ENCODE measurements around the gene PPP1R12C. TPM values are rescaled to one million over a fixed set of nuclear protein-coding genes. Genes with fewer than 3 reads are reported as not detected.
"Not testable (repeated sequence)": the region's sequence is repeated elsewhere in the genome, so short reads cannot be mapped to it uniquely, and the experiment has no call there.

PPP1R12C gene
- total RNA-seq, 1 donor from 2014 or later: 130 TPM

DNA sequence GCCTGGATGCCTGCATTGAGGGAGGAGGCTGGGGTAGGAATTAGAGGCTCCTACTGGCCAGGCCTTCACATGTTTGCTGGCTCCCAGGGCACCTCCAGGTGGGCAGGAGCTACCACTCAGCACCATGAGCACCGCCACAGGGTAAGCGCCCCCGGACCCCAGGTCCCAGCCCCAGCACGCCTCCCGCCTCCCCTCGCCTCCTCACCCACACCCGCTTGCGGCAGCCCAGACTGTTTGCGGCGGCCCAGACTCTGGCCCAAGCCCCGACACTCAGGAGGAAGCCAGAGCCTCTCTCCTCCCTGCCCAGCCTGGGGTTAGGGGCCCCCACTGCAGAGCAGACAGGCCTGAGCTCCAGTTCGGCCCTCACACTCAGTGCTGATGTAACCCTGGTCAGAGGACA, 41.1 kb downstream of the PPP1R12C start:
- DNase-seq (ENCODE audit: low spot score): no peak

DNA sequence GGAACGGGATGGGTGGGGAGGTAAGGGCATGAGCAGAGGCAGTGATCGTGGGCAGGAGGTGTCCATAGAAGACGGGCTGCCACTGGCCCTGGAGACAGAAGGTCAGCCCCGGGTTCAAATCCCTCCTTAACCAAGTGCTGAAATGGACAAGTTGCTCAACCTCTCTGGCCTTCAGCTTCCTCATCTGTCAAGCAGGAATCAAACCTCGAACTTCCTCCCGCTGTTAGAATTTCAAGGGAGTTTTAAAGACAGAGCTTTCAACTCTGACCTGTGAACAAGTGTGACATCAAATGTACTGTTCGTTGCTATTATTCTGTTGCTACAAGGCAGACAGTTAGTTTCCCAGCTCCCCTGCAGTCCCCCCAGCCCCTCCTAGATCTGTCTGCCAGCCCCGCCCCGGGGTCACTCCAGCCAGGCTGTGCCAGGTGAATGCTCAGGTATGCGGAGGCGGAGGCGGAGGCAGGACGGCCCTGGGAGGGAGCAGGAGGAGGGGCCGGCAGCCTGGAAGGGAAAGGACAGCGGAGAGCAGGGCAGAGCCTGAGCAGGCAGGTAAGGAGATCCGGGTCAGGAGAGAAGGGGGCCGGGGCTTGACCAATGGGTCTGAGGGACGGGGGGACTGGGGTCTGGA, 42.0 kb downstream of the PPP1R12C start, which contains the start of gene EPS8L1:
Gene EPS8L1, plus strand, starts transcription at position 499 of the 628 bp plus-strand sequence. CDS start 576 bp downstream, outside the sequence.
- DNase-seq (ENCODE audit: low spot score): no peak

DNA sequence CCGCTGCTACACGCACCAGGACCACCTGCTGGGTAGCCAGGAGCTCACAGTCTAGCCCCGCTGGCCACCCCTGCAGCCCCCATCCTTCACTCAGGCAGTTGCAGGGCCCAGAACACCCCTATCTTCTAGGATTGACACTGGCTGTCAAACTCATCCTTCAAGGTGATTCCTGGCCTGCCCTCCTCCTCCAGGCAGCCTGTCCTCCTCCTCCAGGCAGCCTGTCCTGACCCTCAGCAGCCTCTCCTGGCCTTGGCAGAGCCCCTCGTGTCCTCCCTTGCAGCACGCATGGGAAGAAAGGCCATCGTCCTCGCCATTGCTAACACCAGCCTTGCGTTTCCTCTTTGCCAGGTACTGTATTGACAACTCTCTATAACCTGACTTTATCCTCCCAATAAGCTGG, 45.5 kb downstream of the PPP1R12C start:
- DNase-seq (ENCODE audit: low spot score): no peak

DNA sequence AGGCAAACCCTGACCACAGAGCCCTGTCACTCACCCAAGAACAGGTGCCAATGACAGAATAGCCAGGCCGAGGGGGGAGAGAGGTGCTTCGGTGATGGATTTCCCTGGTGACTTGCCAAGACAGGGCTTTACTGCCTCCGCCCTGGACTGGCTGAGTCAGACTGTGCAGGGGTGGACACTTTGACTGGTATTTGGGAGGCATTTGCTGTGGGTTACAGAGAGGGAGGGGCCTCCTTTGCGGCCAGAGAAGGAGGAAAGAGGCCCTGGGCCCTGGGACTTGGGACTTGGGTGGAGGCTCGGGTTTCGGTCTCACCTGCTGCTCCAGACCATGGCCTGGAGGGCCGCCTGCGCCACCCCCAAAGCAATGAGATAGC, 46.3 kb downstream of the PPP1R12C start:
- no peak for DNase-seq (ENCODE audit: low spot score)

DNA sequence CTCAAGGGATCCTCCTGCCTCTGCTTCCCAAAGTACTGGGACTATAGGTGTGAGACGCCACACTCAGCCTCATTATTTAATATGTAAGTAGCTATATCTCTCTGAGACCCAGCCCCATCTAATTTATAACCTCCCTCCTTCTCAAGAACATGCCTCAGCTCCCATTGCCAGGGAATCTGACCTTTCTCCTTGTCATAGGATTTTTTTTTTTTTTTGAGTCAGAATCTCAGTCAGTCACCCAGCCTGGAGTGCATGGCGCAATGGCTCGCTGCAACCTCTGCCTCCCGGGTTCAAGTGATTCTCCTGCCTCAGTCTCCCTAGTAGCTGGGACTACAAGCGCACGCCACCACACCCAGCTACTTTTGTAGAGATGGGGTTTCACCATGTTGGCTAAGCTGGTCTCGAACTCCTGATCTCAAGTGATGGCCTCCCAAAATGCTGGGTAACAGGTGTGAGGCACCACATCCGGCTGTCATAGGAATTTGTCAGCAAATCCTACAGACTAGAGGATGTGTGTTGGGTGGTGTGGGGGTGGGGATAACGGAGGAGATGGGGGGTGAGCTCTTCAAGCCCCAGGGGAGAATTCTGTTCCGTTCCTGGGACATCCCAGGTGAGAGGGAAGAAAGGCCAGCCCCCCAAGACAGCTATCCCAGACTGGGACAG, 46.8 kb downstream of the PPP1R12C start:
- DNase-seq (ENCODE audit: low spot score): no peak

DNA sequence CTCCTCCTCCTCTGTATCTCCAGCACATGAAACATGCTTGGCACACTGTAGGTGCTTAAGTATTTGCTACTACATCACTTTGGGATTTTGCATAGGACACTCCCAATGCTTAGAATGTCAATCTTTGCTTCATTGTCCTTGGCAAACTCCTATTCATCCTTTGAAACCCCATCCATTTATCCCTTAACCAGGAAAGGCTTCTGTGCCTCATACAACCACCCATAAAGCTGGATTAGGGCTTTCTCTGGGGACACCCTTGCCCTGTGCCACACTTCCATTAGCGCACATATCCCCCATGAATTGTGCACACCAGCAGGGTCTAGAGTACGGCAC, 47.6 kb downstream of the PPP1R12C start:
- DNase-seq (ENCODE audit: low spot score): no peak

DNA sequence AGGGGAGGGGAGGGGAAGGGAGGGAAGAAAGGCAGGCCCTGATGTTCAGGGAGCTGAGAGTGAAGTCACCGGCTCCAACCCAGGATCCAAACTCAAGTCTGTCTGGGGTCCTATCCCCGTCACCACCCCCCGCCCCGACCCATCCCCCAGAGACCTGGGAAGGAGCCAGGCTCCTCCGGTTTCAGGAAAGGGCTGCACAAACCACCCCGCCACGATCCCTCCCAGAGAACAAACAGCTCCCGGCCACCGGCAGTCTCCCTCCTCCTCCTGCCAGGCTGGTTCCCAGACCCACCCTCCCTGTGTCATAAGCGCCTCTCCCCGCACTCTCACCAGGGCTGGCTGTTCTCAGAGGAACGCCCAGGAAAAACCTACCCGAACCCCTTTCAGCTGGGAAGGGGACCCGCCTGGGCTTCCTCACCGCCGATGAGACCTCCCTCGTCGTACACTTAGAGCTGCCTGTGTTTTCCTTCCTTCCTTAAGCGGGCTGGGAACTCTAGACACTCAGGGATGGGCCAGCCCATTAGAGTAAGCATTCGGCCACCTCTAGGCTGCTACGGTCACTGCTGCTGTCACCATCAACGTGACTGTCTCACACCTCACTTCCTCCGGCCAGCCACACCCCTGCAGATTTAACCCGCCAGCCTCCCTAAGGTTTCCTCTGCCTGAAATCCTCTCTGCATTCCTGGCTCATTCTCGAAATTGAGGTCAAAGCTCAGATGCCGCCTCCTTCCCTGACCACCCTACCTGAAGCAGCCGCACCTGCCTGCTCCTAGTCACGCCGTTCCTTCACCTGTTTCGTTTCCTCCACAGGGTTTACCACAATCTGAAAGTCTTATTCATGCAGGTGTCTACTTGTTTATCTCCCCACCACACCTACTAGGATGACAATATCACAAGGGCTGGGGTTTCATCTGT, 48.2 kb downstream of the PPP1R12C start:
- DNase-seq (ENCODE audit: low spot score): no peak

DNA sequence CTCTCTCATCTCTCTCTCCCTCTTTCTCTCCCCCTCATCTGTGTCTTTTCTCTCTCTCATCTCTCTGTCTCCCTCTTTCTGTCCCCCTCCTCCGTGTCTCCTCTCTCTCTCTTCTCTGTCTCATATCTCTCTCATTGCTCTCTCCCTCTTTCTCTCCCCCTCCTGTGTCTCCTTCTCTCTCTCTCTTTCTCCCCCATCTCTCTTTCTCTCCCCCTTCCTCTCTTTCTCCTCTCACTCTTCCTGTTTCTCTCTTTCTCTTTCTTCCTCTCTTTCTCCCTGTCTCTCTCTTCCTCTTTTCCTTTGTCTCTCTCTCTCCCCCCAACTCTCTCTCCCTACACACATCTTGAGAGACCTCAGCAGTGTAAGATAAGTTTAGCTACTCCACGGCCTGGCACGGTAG, 49.6 kb downstream of the PPP1R12C start:
- no peak for DNase-seq (ENCODE audit: low spot score)

DNA sequence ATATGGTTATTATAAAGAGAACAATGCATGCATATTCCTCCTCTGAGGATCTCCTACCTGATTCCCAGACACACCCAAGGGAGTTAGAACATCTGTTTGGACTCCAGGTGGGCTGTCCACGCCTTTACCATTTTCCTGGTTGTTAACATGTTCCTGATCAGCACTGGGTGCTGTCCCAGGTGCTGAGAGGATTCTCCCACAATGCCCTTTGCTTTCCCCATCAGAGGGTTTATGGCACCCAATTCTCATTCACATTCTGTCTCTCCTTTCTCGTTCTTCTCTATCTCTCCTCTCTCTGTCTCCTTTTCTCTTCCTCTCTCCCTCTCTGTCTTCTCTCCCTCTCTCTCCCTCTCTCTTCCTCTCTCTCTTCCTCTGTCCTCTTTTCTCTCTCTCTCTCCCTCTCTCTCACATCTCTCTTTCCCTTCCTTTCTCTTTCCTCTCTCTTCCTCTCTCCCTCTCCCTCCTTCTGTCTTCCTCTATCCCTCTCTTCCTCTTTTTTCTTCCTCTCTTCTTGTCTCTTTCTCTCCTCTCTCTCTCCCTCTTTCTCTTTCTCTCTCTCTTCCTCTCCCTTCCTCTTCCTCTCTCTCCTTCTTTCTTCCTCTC, 51.2 kb downstream of the PPP1R12C start:
- no peak for DNase-seq (ENCODE audit: low spot score)

DNA sequence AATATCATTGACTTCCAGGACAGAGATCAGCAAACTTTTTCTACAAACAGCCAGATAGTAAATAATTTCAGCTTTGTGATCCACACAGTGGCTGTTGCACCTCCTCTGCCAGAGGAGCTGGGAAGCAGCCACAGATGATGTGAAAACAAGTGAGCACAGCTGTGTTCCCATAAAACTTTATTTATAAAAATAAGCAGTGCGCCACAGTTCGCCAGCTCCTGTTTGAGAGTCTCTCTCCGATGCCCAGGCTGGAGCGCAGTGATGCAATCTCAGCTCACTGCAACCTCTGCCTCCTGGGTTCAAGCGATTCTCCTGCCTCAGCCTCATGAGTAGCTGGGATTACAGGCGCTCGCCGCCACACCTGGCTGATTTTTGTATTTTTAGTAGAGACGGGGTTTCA, 51.9 kb downstream of the PPP1R12C start:
- not testable (repeated sequence) for DNase-seq (ENCODE audit: low spot score)

DNA sequence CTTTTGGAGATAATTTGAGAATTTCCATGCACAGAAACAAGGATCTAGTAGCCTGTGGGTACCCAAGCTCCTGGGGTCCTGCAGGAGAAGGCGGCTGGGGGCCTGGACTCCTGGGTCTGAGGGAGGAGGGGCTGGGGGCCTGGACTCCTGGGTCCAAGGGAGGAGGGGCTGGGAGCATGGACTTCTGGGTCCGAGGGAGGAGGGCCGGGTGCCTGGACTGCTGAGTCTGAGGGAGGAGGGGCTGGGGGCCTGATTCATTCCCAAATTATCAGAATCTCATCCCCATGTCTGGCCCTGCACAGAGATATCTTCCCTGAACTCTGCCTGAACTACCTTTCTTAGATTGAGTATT, 54.0 kb downstream of the PPP1R12C start:
- DNase-seq (ENCODE audit: low spot score): no peak

DNA sequence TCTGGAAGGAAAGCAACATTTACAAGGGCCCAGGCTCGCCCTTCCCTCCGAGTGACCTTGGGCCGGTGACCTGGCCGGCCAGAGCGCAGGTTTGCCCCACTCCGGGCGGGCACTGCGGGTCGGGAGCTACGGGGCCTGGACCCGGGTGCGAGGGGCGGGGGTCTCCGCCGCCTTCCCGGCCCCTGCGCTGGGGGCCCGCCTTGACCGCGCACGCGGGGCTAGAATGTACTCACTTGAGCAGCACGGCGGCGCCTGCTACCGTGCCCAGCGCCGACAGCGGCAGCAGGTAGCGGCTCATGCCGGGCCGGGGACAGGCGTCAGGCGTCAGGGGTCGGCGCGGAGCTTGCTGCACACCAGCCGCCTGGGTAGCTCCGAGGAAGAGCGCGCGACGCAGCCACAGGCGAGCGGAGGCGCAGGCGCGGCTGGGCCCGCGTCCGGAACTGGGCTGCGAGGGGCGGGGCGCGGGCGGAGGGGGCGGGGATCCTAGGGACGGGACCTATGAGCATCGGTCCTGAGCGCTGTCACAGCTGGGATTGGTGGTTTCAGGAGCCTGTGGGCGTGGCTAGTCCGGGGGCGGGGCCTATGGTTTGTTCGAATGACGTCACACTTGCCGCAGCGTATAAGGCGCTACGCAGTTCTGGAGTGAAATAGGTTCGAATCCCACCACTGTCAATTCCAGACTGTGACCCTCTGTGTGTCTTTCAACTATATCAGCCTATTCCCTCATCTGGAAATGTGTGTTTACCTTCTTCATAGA, 54.5 kb downstream of the PPP1R12C start, which contains the start of gene RDH13:
Gene RDH13, minus strand, starts transcription at position 414 of the 757 bp plus-strand sequence. Its CDS starts 116 bp downstream, at position 298.
- peak; percentile 98 for DNase-seq (ENCODE audit: low spot score)

DNA sequence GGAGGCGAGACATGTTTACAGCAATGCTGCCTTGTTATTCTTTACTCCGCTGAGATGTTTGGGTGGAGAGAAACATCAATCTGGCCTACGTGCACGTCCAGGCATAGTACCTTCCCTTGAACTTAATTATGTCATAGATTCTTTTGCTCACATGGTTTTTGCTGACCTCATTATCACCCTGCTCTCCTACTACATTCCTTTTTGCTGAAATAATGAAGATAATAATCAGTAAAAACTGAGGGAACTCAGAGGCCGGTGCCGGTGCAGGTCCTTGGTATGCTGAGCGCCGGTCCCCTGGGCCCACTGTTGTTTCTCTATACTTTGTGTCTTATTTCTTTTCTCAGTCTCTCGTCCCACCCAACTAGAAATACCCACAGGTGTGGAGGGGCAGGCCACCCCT, 57.1 kb downstream of the PPP1R12C start:
- DNase-seq (ENCODE audit: low spot score): not testable (repeated sequence)

DNA sequence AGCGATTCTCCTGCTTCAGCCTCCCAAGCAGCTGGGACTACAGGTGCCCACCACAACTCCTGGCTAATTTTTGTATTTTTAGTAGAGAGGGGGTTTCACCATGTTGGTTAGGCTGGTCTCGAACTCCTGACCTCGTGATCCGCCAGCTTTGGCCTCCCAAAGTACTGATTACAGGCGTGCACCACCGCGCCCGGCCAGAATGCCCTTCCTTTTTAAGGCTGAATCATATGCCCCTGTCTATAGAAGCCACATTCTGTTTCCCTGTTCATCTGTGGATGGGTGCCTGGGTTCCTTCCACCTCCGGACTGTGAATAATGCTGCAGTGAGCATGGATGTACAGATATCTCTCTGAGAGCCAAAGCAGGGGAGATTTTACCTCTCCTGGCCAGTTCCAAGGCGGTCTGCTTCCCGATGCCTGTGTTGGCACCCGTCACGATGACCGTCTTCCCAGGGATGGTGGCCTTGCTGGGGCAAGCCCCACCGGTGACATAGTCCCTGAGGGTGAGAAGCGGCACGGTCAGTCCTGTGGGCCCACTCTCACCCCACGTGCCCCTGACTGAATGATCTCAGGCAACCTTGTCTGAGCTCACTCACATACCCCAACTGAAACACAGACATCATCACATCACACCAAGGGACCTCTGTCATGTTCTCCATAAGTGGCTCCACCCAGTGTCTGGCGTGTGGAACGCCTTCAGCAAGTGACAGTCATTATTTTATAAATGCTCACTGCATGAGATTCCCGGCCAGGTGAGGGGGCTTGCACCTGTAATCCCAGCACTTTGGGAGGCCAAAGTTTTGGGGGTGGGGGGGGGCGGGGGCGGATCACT, 58.4 kb downstream of the PPP1R12C start:
- no peak for DNase-seq (ENCODE audit: low spot score)

DNA sequence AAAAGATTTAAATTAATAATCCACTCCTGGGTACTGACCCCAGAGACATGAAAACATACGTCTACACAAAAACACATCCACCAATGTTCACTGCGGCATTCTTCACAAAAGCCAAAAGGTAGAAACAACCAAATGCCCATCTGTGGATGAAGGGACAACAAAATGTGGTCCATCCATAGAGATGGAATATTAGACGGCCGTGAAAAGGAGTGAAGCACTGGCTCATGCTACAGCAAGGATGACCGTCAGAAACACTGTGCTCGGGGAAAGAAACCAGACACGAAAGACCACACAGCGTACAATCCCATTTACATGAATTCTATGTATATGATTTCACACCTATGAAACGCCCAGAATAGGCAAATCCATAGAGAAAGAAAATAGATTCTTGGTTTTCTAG, 60.6 kb downstream of the PPP1R12C start:
- no peak for DNase-seq (ENCODE audit: low spot score)

DNA sequence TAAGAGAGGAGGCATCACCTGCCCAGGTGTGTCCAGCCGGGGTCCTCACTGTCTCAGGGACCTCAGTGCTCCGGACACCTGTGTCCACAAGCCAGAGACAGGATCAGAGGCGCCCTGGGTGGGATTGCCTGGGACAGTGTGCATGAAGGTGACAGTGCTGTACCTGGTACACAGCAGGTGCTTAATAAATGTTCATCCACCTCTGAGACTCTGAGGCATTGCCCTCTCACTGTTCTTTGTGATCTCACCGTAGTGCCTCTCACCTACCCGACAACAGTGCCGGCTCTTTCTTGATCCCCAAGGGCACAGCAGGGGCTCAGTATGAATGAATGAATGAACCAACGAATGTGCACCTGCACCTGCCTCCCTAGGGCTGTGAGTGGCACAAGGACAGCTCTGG, 63.7 kb downstream of the PPP1R12C start:
- DNase-seq (ENCODE audit: low spot score): no peak

DNA sequence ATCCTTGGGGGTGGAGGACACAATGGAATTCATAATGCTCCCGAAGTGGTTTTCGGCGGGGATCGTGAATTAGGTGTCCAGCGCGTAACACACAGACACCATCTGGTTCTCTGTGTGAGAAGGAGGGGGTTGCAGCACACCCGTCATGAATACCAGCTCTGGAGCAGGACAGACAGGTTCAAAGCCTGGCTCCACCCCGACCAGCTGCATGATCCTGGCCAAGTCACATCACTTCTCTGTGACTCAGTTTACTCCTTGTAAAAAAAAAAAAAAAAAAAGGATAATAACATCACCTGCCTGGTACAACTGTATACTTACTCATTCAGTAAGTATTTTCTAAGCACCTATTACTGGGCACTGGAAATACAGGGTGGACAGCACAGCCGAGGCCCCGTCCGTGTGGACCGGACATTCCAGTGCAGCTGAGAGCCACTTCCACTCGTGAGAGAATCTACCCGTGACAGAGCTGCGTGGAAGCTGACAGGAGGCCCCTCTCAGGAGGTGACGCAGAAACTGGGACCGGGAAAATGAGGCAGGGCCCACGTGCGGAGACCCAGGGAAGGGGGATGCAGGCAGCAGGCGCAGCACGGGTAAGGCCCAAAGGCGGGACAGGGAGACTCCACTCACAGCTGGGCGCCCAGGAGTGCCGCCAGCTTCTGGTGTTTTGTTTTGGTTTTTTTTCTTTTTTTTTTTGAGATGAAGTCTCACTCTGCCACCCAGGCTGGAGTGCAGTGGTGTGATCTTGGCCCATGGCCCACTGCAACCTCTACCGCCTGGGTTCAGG, 66.5 kb downstream of the PPP1R12C start:
- DNase-seq (ENCODE audit: low spot score): no peak

DNA sequence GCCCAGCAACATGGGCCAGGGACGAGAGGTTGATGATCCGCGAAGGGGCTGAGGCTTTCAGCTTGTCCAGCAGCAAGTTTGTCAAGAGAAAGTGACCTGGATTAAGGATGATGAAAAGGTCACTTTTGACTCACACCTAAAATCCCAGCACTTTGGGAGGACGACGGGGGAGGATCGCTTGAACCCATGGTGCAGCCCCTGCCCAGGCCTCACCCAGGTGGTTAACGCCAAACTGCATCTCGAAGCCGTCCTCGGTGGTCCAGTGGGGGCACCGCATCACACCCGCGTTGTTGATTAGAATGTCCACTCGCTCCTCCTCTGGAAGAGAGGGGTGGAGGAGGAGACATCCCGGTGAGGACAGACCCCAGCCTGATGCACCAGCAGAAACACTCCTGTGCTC, 69.0 kb downstream of the PPP1R12C start:
- no peak for DNase-seq (ENCODE audit: low spot score)

DNA sequence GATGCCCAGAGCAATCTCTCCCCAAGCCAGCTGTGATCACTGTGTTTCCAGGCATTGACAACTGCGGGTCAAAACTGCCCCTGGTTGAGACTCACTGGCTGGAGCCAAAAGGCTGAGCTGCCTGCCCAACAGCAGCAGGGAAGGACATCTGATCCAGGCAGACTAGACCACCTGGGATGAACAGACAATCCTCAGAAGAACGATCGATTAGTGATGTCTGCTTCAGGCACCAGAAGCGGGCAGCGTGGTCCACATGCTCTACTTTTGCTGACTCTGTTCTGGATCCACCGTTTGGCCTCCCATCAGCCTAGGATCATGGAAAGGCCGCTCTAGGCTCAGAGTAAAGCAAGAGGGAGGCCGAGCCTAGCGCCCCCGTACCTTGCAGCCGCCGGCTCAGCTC, 69.5 kb downstream of the PPP1R12C start:
- DNase-seq (ENCODE audit: low spot score): no peak
